H1 (cell line): Measurements from ENCODE around the gene SLC37A3. TPM values are rescaled to one million over a fixed set of nuclear protein-coding genes. Genes with fewer than 3 reads are reported as not detected.

Source experiments
- CTCF ChIA-PET: fragments of 300-600 bp; sonication (Branson Sonifier 250); formaldehyde crosslinking; loops from one replicate; lab custom pipeline; 2021; ENCODE audit not compliant: partially characterized antibody; lab: Charles Lee
- POLR2A ChIA-PET: fragments of 300-600 bp; sonication (Branson Sonifier 250); formaldehyde crosslinking; loops from one replicate; lab custom pipeline; 2021; ENCODE audit warnings: inconsistent platforms; ENCODE audit not compliant: partially characterized antibody; lab: Charles Lee
- DNase-seq, 2 experiments: peaks; one replicate each; pipeline versions ENCODE4 v3.0.0 to v3.0.0-alpha.2; 2010 to 2022; ENCODE audit warnings: low spot score in 2 of 2, low read depth in 1 of 2, mixed read lengths in 1 of 2
- FAIRE-seq: peaks from 2 replicates; lab custom pipeline; 2011; peaks lifted over from hg19 to GRCh38; lab: Jason Lieb, UNC
- H2AFZ ChIP-seq: 2 replicates; pipeline ENCODE4 v1.8.1; 2012; ENCODE audit warnings: low read length, inconsistent platforms
- H2AK5ac ChIP-seq: 2 replicates; pipeline ENCODE4 v1.6.1; 2013; ENCODE audit warnings: low read depth, low read length
- H2BK120ac ChIP-seq: replicated peaks from 2 replicates; pipeline ENCODE3; 2013; ENCODE audit warnings: low read depth, low read length, inconsistent platforms
- H2BK12ac ChIP-seq: 2 replicates; pipeline ENCODE4 v1.6.1; 2013; ENCODE audit warnings: low read depth, low read length
- H2BK15ac ChIP-seq: 2 replicates; pipeline ENCODE4 v1.6.1; 2013; ENCODE audit warnings: low read length
- H2BK20ac ChIP-seq: 2 replicates; pipeline ENCODE4 v1.6.1; 2013; ENCODE audit warnings: low read length
- H2BK5ac ChIP-seq: 2 replicates; pipeline ENCODE4 v1.6.1; 2013; ENCODE audit warnings: low read depth, low read length
- H3K14ac ChIP-seq: 2 replicates; pipeline ENCODE4 v1.6.1; 2013; ENCODE audit warnings: inconsistent platforms; ENCODE audit not compliant: insufficient read length
- H3K18ac ChIP-seq: 2 replicates; pipeline ENCODE4 v1.6.1; 2013; ENCODE audit warnings: low read length; ENCODE audit errors: extremely low read depth
- H3K23ac ChIP-seq: 2 replicates; pipeline ENCODE4 v1.6.1; 2013; ENCODE audit warnings: inconsistent platforms; ENCODE audit not compliant: insufficient read length
- H3K23me2 ChIP-seq: 2 replicates; pipeline ENCODE4 v1.6.1; 2013; ENCODE audit warnings: low read depth, low read length
- H3K27ac ChIP-seq: 2 replicates; pipeline ENCODE4 v1.6.1; 2011; ENCODE audit warnings: low read depth, low read length, inconsistent platforms
- H3K27me3 ChIP-seq, 4 experiments: replicated peaks in 1 of 4; 1 replicate in 1 of 4; 2 replicates in 3 of 4; pipeline versions ENCODE4 v1.6.1 to v1.8.1; 2011 to 2013; ENCODE audit warnings: low read length in 3 of 4, mild to moderate bottlenecking in 3 of 4, inconsistent platforms in 2 of 4, mixed read lengths in 2 of 4, moderate library complexity in 1 of 4; ENCODE audit not compliant: control insufficient read depth in 3 of 4, insufficient read depth in 3 of 4; ENCODE audit errors: extremely low read depth in 1 of 4
- H3K36me3 ChIP-seq, 4 experiments: 2 replicates each; pipeline versions ENCODE4 v1.6.1 to v1.8.1; 2011 to 2013; ENCODE audit warnings: mild to moderate bottlenecking in 4 of 4, low read length in 3 of 4, moderate library complexity in 2 of 4, control low read depth in 1 of 4, inconsistent platforms in 1 of 4; ENCODE audit not compliant: insufficient read depth in 4 of 4, control insufficient read depth in 2 of 4
- H3K4ac ChIP-seq: replicated peaks from 2 replicates; pipeline ENCODE3; 2013; ENCODE audit warnings: low read length, low read depth, mixed read lengths, inconsistent platforms; ENCODE audit not compliant: insufficient read length
- H3K4me1 ChIP-seq, 4 experiments: replicated peaks in 1 of 4; 1 replicate in 1 of 4; 2 replicates in 3 of 4; pipeline versions ENCODE4 v1.6.1 to v1.8.1; 2011 to 2013; ENCODE audit warnings: low read length in 3 of 4, inconsistent platforms in 2 of 4, mixed read lengths in 1 of 4; ENCODE audit not compliant: insufficient read depth in 4 of 4, control insufficient read depth in 3 of 4
- H3K4me2 ChIP-seq, 2 experiments: 2 replicates each; pipeline versions ENCODE4 v1.6.1 to v1.8.1; 2011 to 2013; ENCODE audit warnings: low read depth in 2 of 2, low read length in 2 of 2, control low read depth in 1 of 2, inconsistent platforms in 1 of 2, mild to moderate bottlenecking in 1 of 2; ENCODE audit not compliant: insufficient read depth in 1 of 2
- H3K4me3 ChIP-seq, 4 experiments: fragments of 200-600, 300-600 bp in 1 of 4; sonication (generic), shearing (Covaris generic), sonication (Bioruptor Twin) in 1 of 4; 2 replicates each; pipeline versions ENCODE4 v1.5.1 to v1.8.1; 2011 to 2016; ENCODE audit warnings: low read length in 4 of 4, low read depth in 3 of 4, control low read depth in 2 of 4, inconsistent platforms in 2 of 4, mild to moderate bottlenecking in 2 of 4, mixed read lengths in 1 of 4, moderate library complexity in 1 of 4; ENCODE audit not compliant: insufficient read depth in 2 of 4; ENCODE audit errors: extremely low read depth in 1 of 4
- H3K56ac ChIP-seq: replicated peaks from 2 replicates; pipeline ENCODE3; 2013; ENCODE audit warnings: low read depth, mild to moderate bottlenecking, mixed read lengths, low read length, inconsistent platforms; ENCODE audit not compliant: insufficient read length
- H3K79me1 ChIP-seq: 2 replicates; pipeline ENCODE4 v1.6.1; 2013; ENCODE audit warnings: low read depth, low read length, control low read depth
- H3K79me2 ChIP-seq, 2 experiments: 2 replicates each; pipeline versions ENCODE4 v1.6.1 to v1.8.1; 2012 to 2013; ENCODE audit warnings: low read length in 2 of 2, mild to moderate bottlenecking in 2 of 2, inconsistent platforms in 1 of 2; ENCODE audit not compliant: insufficient read depth in 2 of 2, control insufficient read depth in 1 of 2
- H3K9ac ChIP-seq, 4 experiments: replicated peaks in 1 of 4; 1 replicate in 1 of 4; 2 replicates in 3 of 4; pipeline versions ENCODE4 v1.6.1 to v1.8.1; 2011 to 2013; ENCODE audit warnings: low read depth in 3 of 4, low read length in 3 of 4, control low read depth in 2 of 4, mild to moderate bottlenecking in 2 of 4, moderate library complexity in 2 of 4, inconsistent platforms in 1 of 4; ENCODE audit errors: extremely low read depth in 1 of 4
- H3K9me3 ChIP-seq, 2 experiments: 2 replicates each; pipeline versions ENCODE4 v1.6.1 to v1.8.1; 2012 to 2013; ENCODE audit warnings: mild to moderate bottlenecking in 2 of 2, moderate library complexity in 2 of 2, control low read depth in 1 of 2, inconsistent platforms in 1 of 2, low read depth in 1 of 2, low read length in 1 of 2, mixed read lengths in 1 of 2; ENCODE audit not compliant: insufficient read depth in 2 of 2
- H4K20me1 ChIP-seq, 2 experiments: replicated peaks in 1 of 2; 2 replicates each; pipeline versions ENCODE3 to v1.8.1; 2011 to 2013; ENCODE audit warnings: inconsistent platforms in 2 of 2, low read length in 2 of 2, mild to moderate bottlenecking in 1 of 2; ENCODE audit not compliant: insufficient read depth in 2 of 2, control insufficient read depth in 1 of 2
- H4K5ac ChIP-seq: 2 replicates; pipeline ENCODE4 v1.6.1; 2013; ENCODE audit warnings: low read length, low read depth, mixed read lengths, inconsistent platforms; ENCODE audit not compliant: insufficient read length
- H4K8ac ChIP-seq: 2 replicates; pipeline ENCODE4 v1.8.0; 2013; ENCODE audit warnings: mild to moderate bottlenecking, moderate library complexity, low read length, inconsistent platforms; ENCODE audit not compliant: insufficient read depth; ENCODE audit errors: extremely low read depth
- H4K91ac ChIP-seq: replicated peaks from 2 replicates; pipeline ENCODE3; 2013; ENCODE audit warnings: low read length, mixed read lengths, inconsistent platforms; ENCODE audit not compliant: insufficient read length
- JUND ChIP-seq: IDR thresholded peaks from 2 replicates; pipeline ENCODE4 v1.6.1; 2011; ENCODE audit warnings: mild to moderate bottlenecking, improper control_type of control experiment, low read length
- RAD21 ChIP-seq, 2 experiments: IDR thresholded peaks in 1 of 2; conservative IDR thresholded peaks in 1 of 2; 2 replicates each; pipeline ENCODE4 v1.6.1; 2011; ENCODE audit warnings: low read depth in 2 of 2, low read length in 2 of 2, improper control_type of control experiment in 1 of 2, inconsistent platforms in 1 of 2, mild to moderate bottlenecking in 1 of 2, moderate library complexity in 1 of 2
- WGBS, 2 experiments: shearing (Covaris generic) in 1 of 2; methylation state at CpG; one replicate each; pipeline versions ENCODE4 v1.1.6 to v1.1.7; 2013 to 2015; ENCODE audit warnings: low lambda C conversion rate in 2 of 2, mixed read lengths in 2 of 2, inconsistent platforms in 1 of 2, low coverage in 1 of 2, missing lambda C conversion rate in 1 of 2; ENCODE audit not compliant: insufficient replicate concordance in 2 of 2, insufficient coverage in 1 of 2, insufficient read length in 1 of 2; ENCODE audit errors: extremely low coverage in 1 of 2, missing lambda C conversion rate in 1 of 2; 5-methylcytosine and 5-hydroxymethylcytosine counted together
- polyA plus RNA-seq, 7 experiments: library from polyadenylated mRNA; depleted of rRNA in 3 of 7; stranded (reverse) in 5 of 7; unstranded in 2 of 7; fragments of >200 nt in 5 of 7; fragments of 200-250 nt in 2 of 7; gene quantifications; 1 replicate in 5 of 7; 2 replicates in 1 of 7; 4 replicates in 1 of 7; pipeline versions ENCODE4 v1.2.1 to v1.2.3, GENCODE V29; 2011 to 2013; ENCODE audit warnings: missing spikeins in 2 of 7, mixed read lengths in 2 of 7
- total RNA-seq: library from RNA; stranded (reverse); fragmentation: NEBNext Ultra II Directional; extraction: Animal tissue kit (Norgen Biotek cat#: 25700); gene quantifications from 2 replicates; pipeline ENCODE4 v1.2.1, GENCODE V29; 2021
- TF ChIP-seq, protein P1 (sequence below): IDR thresholded peaks from 2 replicates; pipeline ENCODE4 v1.6.1; 2011; ENCODE audit warnings: low read depth, mild to moderate bottlenecking, low read length; ENCODE audit not compliant: insufficient read depth

Gene SLC37A3
- total and polyA plus RNA-seq, 2 of the 8 experiments (the other 6 are each of a cell fraction or from before 2014, with no cell fraction given): 58.2 to 71.0 TPM

DNA sequence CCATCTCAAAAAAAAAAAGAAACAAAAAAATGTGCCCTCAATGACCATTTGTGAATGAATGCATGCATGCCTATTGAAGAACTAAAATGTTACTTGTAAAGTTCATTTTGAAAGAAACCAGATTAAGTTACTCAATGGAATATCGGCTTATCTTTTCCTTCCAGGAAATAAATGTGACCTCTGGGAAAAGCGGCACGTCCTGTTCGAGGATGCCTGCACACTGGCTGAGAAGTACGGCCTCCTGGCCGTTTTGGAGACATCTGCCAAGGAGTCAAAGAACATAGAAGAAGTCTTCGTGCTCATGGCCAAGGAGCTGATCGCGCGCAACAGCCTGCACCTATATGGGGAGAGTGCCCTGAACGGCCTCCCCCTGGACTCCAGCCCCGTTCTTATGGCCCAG, 27.4 kb upstream of the SLC37A3 start:
- CTCF ChIA-PET: interaction anchor here (1.4 kb wide), 1 partner anchor 11 kb away, joined by 5 read pairs; no protein-coding TSS in a partner anchor
- Histone ChIP-seq H3K56ac (no peak overlapping the region), H3K36me3 (peaks cover 0 to 3% (median 0%) of the 10 kb centered on the region in 4 experiments; a peak in 2 of 8 replicates), H3K27me3 (no peaks in the 10 kb centered on the region), H3K27ac (no peak overlapping the region), H3K4me1 (no peaks in the 10 kb centered on the region), H2AK5ac (no peak overlapping the region)
- TF ChIP-seq RAD21 (IDR thresholded peaks at IDR 0.05 in 1 of 2, conservative IDR thresholded peaks at IDR 0.05 in 1 of 2; ENCODE audit: low read depth in 2 of 2, low read length in 2 of 2): no peak
- TF ChIP-seq JUND: no peak
- TF ChIP-seq, protein P1, sequence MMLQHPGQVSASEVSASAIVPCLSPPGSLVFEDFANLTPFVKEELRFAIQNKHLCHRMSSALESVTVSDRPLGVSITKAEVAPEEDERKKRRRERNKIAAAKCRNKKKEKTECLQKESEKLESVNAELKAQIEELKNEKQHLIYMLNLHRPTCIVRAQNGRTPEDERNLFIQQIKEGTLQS: no peak
- TF ChIP-seq, all 59 proteins: peak for 0
- H3K14ac ChIP-seq: no peak overlapping the region
- no peak overlapping the region for H3K4me2 ChIP-seq
- H3K79me2 ChIP-seq: no peaks in the 10 kb centered on the region
- DNase-seq (no peak), FAIRE-seq (no peak)
- H3K18ac ChIP-seq: no peak overlapping the region
- 89% methylated on average over 12 of the region's 12 CpGs; no CpG with 5 or more reads in 1 of the 2 experiments for WGBS, 2 experiments
- H3K9ac ChIP-seq: no peak overlapping the region
- no peak overlapping the region for H2BK120ac ChIP-seq
- POLR2A ChIA-PET: no interaction called here
- H3K4ac ChIP-seq: no peak overlapping the region
- H2BK5ac ChIP-seq: no peak overlapping the region
- H3K23ac ChIP-seq: no peak overlapping the region
- H3K23me2 ChIP-seq: no peaks in the 10 kb centered on the region
- peaks cover 0 to 1% of the 10 kb centered on the region in 2 experiments; a peak in 1 of 4 replicates for H3K9me3 ChIP-seq
- H3K4me3 ChIP-seq: no peak overlapping the region
- no peaks in the 10 kb centered on the region for H3K79me1 ChIP-seq
- no peak overlapping the region for H2AFZ ChIP-seq
- H4K91ac ChIP-seq: no peak overlapping the region
- H2BK12ac ChIP-seq: no peak overlapping the region
- no peak overlapping the region for H4K5ac ChIP-seq
- no peaks in the 10 kb centered on the region for H4K20me1 ChIP-seq
- H2BK20ac ChIP-seq: no peak overlapping the region
- H4K8ac ChIP-seq: no peak overlapping the region; the same call in 1 of the 2 replicates
- H2BK15ac ChIP-seq: no peak overlapping the region
